HK-2 (cell line): ENCODE measurements around the gene SLC9B1.

ENCODE experiments used
- DNase-seq: peaks from one replicate; pipeline ENCODE4 v3.0.0-alpha.2; 2018; ENCODE audit not compliant: unreplicated experiment

SLC9B1 gene, protein sequence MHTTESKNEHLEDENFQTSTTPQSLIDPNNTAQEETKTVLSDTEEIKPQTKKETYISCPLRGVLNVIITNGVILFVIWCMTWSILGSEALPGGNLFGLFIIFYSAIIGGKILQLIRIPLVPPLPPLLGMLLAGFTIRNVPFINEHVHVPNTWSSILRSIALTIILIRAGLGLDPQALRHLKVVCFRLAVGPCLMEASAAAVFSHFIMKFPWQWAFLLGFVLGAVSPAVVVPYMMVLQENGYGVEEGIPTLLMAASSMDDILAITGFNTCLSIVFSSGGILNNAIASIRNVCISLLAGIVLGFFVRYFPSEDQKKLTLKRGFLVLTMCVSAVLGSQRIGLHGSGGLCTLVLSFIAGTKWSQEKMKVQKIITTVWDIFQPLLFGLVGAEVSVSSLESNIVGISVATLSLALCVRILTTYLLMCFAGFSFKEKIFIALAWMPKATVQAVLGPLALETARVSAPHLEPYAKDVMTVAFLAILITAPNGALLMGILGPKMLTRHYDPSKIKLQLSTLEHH

DNA sequence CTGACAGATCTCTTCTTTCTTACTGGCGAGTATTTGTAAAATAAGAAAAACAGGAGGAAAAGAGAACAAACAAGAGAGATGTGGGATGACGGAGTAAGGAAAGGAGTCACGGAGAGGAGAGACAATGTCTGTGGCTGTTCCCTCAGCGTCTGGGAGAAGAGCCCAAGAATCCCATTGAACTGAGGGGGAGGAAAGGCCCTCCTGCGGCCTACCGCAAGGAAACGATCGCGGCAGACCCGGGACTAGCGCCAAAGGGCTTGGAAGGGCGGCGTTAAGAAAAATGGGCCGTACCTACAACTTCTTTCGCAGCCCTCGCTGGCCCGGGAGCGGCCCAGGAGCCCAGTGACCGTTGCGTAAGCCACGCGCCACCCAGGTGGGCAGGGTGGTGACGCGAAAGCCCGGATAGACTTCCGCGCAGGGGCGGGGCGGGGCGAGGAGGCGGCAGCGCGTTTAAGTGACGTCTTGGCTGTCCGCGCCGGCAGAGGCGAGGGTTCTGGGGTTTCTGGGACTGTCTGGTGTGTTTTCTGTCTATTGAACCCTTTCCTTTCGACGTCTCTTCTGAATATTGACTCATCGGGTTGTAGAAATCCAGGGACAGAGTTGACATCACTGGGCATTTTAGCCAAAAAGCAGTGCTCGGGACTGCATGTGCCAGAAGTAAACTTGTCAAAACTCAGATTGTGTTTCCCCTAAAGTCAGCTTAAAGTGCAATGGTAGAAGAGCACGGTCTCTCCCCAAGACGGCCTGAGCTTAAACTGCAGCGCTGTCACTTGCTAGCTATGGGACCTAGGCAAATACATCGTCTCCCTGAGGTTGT, at the start of gene SLC9B1:
TSS of gene SLC9B1 (minus strand) at position 398 of the 817 bp plus-strand sequence. CDS start 27,994 bp downstream, outside the sequence.
- peak; percentile 97 for DNase-seq

DNA sequence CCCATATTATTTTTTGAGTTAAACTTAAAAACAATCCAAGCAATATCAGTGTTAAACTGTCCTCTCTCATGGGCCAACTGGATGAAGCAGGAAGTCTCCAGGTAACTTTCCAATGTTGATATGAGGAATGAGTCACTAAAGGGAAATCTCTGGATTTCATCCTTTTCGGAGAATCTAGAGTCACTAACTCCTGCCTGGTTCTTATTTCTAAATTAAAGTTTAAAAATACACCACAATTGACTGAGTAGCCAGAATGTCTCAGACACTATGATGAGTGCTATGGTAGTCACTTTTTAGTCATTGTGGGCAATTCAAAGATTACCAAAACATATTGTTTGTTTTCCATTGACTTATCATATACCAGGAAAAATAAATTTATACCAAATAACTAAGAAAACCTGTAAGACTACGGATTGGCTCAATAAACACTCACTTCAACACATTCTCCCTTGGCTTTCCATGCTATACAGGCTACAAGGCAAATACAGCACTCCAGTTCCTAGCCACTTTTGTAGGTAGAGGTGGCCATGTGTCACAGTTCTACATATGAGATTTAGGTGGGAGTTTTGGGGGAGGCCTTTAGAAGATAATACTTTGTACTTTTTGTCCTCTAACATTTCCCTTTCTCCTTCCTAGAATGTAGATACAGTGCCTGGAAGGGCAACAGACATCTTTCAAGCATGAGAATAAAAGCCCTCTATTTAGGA, 48.5 kb upstream of the SLC9B1 start:
- no peak for DNase-seq

DNA sequence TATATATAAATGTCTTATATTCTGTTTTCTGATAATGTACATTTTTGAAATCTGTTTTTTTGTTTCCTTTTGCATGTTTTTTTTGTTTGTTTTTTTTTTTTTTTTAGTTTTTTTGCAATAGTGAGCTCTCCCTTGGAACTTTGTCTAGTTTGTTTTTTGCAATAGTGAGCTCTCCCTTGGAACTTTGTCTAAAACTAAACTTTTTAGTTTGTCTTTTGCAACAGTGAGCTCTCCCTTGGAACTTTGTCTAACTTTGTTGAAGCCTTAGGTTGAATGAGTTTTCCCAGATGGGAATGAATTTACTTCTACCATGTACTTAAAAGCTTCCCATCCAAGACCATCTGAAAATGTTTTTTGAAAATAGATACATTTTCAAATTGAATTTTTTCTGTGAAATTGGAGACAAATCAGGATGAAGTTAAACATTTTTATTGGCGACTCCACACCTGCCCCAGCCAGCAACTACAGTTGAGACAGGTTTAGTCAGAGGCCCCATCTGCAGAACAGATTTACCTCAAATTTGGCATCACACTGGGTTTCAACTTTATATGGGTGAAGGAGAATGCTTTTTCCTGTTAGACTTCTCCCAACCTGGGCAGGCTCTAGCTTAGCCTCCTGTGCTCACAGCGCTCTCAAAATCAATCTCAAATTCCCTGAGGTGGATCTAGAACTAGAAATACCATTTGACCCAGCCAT, 41.1 kb upstream of the SLC9B1 start:
- no peak for DNase-seq

DNA sequence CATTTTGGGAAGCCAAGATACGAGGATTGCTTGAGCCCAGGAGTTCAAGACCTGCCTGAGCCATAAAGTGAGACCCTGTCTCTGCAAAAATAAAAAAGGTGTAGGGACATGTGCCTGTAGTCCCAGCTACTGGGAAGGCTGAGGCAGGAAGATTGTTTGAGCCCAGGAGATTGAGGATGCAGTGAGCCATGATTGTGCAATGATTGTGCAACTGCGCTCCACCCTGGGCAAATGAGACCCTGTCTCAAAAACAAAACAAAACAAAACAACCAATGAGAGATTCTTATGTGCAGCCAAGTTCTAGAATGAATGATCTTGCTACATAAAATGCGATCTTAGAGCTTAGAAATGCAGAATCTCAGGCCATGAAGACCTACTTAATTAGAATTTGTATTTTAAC, 34.5 kb upstream of the SLC9B1 start:
- no peak for DNase-seq

DNA sequence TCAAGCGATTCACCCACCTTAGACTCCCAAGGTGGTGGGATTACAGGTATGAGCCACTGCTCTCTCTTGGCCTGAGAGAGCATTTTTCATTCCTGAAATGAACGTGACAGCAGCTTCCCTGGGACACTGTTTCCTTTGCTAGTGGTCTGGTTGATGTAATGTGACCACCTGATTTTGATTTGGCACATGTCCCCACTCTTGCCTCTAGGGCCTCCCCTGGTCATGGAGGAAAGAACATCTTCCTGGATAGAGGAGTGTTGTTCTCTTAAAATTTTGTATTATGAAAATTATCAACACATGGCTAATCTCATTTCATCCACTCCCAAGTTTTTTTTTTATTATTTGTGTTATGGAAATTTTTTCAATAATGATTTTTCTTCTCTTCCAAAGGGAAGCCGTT, 33.3 kb upstream of the SLC9B1 start:
- DNase-seq = no peak

DNA sequence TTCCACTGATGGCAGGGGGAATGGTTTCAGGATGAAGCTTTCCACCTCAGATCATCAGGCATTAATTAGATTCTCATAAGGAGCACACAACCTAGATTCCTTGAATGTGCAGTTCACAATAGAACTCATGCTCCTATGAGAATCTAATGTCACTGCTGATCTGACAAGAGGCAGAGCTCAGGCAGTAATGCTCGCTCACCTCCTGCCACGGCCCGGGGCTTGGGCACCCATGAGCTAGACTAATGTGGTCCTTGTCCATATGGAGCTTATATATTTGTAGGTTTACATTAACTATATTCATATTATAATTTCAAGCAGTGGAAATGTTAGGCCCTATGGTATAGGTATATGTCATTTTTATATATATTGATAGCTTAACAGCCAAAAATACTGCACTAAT, 32.6 kb upstream of the SLC9B1 start:
- no peak for DNase-seq

DNA sequence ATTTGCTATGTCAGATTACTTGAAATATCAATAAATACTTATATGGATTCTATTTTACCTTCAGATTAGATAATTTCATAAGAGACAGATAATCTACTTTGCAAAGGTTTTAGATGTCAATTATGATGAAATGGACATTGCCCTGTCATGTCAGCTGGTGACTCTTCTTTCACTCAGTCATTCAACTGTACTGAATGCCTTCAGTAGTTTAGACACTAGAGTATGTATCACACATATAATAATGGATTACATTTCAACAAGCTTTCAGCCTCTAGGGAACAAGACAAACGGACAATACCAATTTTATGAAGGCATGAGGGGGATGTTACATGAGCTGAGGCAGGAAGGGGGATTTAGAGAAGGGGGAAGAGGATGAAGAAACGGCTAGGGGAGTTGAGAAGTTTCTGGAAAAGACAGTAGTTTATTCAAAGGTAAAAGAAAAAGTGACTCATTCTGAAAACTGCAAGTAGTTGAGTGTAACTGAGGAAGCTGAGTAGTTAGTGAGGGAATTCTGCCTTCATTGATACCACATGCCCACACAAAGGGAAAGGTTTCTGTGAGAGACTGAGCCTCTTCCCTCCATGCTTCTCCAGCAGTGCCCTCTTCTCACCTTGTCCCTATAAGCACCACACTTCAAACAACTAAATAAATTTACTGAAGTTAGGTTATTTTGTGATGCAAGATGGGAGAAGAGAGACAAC, 31.4 kb upstream of the SLC9B1 start:
- no peak for DNase-seq

DNA sequence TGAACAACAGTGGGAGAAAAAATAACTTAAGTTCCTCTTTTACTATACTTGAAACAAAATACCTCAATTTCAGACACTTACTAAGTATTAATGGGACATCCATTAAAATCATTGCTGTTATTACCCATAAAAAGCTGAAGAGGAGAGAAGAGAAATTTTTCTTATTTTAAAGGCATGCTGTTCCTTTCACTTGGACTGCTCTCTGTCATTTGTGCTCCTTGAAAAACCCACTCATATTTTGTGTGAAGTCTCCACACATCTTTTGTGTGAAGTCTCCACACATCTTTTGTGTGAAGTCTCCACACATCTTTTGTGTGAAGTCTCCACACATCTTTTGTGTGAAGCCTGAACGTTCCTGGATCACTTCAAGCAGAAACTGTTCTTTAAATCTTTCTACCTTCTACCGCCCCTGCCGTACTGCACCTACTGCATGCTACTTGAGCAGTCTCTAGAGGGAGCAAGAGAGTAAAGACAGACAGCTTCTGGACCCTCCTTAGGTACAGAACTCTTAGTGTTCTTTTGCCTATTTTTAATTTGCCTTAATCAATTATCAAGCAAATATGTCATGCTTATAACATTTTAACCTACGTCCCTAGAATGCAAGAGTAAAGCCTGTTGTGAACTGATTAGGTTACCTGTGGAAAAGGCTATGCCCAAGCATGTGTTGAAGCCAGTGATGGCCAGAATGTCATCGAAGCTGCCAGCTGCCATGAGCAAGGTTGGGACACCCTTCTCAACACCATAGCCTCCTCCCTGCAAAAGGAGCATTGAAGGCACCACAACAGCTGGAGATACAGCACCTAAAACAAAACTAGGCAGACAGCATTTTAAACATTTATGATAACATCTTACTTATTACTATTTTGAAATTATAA, 27.1 kb upstream of the SLC9B1 start:
- DNase-seq = no peak

DNA sequence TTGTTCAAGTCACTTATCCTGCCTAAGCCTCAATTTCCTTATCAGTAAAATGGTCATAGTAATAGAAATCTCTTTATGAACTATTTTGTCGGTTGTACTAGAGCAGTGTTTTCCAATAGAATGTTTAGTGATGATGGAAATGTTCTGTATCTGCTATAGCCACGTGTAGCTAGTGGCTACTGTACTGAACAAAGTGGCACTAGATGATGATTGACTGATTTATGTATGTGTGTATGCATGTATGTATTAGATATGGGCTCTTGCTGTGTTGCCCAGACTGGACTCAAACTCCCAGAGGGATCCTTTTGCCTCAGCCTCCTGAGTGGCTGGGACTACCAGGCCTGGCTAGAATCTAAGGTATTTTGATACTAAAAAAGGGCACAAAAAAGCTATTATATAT, 24.7 kb upstream of the SLC9B1 start:
- DNase-seq = no peak

DNA sequence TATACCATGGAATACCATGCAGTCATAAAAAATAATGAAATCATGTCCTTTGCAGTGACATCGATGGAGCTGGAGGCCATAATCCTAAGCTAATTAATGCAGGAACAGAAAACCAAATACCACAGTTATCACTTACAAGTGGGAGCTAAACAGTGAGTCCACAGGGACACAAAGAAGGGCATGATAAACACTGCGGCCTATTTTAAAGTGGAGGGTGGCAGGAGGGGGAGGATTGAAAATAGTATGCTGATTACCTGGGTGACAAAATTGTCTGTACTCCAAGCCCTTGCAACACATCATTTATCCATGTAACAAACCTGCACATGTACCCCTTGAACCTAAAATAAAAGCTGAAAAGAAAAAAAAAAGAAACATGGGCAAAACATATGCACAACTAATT, 16.7 kb upstream of the SLC9B1 start:
- DNase-seq = no peak

DNA sequence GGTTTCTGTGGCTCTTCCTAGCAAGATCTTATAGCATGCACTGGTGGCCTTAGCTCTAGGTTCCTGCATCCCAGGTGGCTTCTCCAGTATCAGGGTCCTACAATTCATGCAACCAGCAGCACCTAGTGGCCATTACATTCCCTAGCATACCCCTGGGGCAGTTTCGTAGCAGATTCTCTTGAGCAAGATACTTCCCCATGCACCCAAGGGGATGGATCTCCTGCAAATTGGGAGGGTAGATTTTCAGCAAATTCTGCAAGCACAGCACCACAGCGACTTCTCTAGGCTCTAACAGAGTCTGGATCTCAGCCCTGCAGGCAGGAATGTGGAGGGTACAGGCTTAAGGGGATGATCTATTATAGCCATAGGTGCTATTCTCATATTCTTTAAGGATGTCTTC, 13.1 kb upstream of the SLC9B1 start:
- peak; percentile 20 for DNase-seq

DNA sequence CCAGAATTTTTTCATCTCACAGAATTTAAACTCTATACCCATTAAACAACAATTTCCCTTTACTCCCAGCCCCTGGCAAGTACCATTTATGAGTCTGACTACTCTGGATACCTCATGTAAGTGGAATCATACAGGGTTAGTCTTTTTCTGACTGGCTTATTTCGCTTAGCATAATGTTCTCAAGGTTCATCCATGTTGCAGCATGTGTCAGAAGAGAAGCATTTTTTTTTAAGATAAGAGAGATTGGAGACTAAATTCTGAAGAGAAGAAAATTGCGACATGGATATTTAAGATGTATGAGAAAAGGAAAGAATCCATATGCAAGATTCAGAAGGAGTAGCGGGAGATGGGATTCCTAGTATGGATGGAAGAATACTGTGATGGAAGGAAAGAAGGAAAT, 11.3 kb upstream of the SLC9B1 start:
- DNase-seq = no peak

DNA sequence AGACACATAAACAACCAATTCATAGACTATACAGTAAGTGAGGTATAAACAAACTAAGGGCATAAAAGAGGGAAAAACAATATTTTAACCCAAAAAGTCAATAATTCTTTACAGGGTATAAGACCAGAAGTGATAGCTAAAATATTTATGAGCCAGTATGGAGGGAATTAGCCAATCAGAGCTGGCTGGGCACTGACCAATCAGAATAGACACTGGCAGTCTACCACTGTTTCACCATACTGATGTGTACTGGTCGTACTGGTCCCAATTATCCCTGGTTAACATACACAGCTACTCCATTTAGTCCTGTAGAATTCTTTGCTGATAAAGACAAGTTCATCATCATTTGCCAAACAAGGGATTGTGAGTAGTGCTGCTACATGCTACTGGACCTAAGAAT, 9.8 kb upstream of the SLC9B1 start:
- no peak for DNase-seq

DNA sequence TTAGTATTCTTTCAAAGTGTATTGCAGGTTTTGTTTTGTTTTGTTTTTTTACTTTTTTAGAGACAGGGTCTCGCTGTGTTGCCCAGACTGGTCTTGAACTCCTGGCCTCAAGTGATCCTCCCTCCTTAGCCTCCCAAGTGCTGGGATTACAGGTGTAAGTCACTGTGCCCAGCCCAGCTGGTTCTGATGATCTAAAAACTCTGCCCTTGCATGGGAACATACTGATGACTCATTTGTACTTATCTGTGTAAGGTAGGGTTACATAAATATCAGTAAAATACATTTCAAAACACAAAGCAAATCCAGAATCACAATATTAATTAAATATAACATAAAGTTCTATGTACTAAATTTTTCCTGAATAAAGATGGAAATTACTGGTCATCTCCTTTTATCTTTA, 7.4 kb upstream of the SLC9B1 start:
- no peak for DNase-seq

DNA sequence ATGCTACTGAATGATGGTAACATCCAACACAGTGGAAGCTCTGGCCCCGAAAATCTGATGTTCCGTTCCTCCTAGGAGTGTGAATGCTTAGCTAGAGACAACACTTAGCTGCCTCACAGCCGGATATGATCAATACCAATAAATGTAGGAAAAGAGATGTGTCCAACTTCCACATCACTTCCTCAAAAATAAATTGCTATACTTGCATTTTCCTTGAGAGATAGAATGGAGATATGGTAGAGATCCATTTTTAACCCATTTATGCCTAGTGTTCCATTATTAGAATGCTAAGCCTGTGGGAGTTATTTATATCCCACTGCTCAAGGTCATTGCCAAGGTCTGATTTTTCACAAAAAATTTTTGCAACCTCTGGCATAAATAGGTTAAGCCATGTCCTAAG, 5.5 kb upstream of the SLC9B1 start:
- DNase-seq = no peak

DNA sequence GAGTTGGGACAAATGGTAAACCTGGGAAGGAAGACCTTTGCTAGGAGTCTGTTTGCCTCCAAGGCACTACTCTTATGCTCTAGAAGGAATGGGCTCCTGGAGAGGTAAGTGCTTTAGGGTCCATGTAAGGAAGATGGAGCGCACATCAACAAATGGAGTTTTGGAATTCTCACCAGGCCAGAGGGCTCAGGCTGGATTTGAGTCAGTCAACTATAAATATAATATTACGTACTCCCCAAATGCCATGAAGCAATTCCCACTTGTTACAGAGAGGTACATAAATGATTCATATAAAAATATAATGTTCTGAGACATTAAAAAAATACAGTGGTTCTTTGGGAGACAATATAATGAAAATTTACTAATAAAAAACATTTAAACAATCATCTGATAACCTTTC, 1.6 kb upstream of the SLC9B1 start:
- DNase-seq = no peak

DNA sequence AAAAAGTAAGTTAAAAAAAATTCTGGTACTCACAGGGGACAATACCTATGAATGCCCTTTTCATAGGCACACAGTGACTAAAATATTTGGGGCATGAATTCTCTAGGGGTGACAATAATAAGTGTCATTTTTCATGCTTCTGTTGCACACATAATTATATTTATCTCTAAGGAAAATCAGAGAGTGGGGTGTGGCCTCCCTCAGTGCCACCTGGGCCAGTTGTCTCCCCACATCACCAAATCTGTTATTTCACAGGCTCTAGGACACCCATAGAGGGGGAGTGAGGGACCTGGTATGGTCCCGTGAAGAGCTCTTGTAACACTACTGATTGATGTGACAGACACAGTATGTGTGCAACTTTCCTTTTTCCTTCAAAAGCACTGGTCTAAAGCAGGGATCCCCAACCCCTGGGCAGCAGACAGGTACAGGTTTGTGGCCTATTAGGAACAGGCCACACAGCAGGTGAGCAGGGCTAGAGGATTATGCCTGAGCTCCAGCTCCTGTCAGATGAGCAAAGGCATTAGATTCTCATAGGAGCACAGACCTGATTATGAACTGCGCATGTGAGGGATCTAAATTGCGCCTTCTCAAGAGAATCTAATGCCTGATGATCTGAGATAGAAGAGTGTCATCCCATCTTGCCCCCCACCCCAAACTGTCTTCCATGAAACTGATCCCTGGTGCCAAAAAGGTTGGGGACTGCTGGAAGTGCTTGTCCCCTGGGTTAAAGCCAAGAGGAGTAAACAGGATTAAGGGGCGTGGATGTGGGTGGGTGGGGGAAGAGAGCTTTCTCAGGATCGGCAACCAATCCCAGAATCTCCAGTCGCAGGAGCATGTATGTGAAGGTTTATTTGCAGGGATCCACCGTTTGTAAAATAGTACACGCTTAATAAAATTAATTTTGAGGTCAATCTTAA, 856 bp downstream of the SLC9B1 start:
- peak; percentile 18 for DNase-seq

DNA sequence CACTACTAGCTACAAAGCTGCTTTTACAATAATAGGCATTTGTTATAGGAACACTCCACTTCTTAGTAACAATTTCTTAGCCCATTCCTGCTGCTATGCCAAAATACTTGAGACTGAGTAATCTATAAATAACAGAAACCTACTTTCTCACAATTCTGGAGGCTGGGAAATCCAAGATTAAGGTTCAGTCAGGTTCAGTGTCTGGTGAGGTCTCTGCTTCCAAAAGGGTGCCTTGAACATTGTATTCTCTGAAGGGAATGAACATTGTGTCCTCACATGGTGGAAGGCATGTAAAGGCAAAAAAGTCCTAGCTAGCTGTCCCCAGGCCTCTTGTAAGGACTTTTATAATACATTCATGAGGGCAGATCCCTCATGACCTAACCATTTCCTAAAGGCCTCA, 7.0 kb downstream of the SLC9B1 start:
- no peak for DNase-seq

DNA sequence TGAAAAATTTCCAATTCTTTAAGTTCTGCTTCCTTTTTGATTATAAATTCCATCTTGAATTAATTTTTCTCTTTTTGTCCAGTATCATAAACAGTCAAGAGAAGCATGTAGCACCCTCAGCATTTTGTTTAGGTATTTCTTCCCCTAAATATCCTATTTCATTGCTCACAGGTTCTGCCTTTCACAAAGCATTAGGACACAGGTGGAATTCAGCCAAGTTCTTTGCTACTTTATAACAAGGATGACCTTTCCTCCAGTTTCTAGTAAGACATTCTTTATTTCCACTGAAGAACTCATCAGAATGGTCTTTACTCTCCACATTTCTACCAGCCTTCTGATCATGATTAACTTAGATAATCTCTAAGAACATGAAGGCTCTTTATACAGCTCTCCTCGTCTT, 7.4 kb downstream of the SLC9B1 start:
- no peak for DNase-seq
